GM19035 (cell line): Measurements from ENCODE around the gene TNKS2.
"Not testable (repeated sequence)": the region's sequence is repeated elsewhere in the genome, so short reads cannot be mapped to it uniquely, and the experiment has no call there.

Source experiments
- ATAC-seq: cut with Tn5 transposase; IDR thresholded peaks from one replicate; pipeline ENCODE4 v1.9.1; 2021; ENCODE audit not compliant: unreplicated experiment

The TNKS2 gene

GRCh38 chr10:91864744-91865143 lies 66.5 kb downstream of the TNKS2 start:
- no peak for ATAC-seq

GRCh38 chr10:91865562-91866081 lies 67.4 kb downstream of the TNKS2 start:
- ATAC-seq = no peak

- ATAC-seq = no peak
These were observed 76.9 kb downstream of the TNKS2 start for GRCh38 chr10:91875156-91875555.

GRCh38 chr10:91875779-91876178 lies 77.6 kb downstream of the TNKS2 start:
- ATAC-seq = no peak

GRCh38 chr10:91879515-91880170 lies 81.4 kb downstream of the TNKS2 start:
- ATAC-seq = no peak

- no peak for ATAC-seq
These were observed 82.1 kb downstream of the TNKS2 start for GRCh38 chr10:91880310-91880709.

- no peak for ATAC-seq
These were observed 85.6 kb downstream of the TNKS2 start for GRCh38 chr10:91883549-91884444.

GRCh38 chr10:91884536-91884935 lies 86.3 kb downstream of the TNKS2 start:
- ATAC-seq = no peak

- ATAC-seq = no peak
These were observed 87.3 kb downstream of the TNKS2 start for GRCh38 chr10:91885362-91886079.

GRCh38 chr10:91886954-91887271 lies 88.7 kb downstream of the TNKS2 start:
- no peak for ATAC-seq

GRCh38 chr10:91887272-91888076 lies 89.2 kb downstream of the TNKS2 start:
- no peak for ATAC-seq

GRCh38 chr10:91891125-91892001 lies 93.1 kb downstream of the TNKS2 start:
- no peak for ATAC-seq

GRCh38 chr10:91893051-91893450 lies 94.8 kb downstream of the TNKS2 start:
- no peak for ATAC-seq

- not testable (repeated sequence) for ATAC-seq
These were observed 96.0 kb downstream of the TNKS2 start for GRCh38 chr10:91894261-91894685.

GRCh38 chr10:91896212-91896756 lies 98.1 kb downstream of the TNKS2 start:
- ATAC-seq = no peak

- no peak for ATAC-seq
These were observed 99.2 kb downstream of the TNKS2 start for GRCh38 chr10:91897421-91897820.

- no peak for ATAC-seq
These were observed 103.8 kb downstream of the TNKS2 start for GRCh38 chr10:91901784-91902677.

GRCh38 chr10:91907033-91907594 lies 108.9 kb downstream of the TNKS2 start:
- no peak for ATAC-seq
